ENCODE measurements around the gene STK16.

DNA sequence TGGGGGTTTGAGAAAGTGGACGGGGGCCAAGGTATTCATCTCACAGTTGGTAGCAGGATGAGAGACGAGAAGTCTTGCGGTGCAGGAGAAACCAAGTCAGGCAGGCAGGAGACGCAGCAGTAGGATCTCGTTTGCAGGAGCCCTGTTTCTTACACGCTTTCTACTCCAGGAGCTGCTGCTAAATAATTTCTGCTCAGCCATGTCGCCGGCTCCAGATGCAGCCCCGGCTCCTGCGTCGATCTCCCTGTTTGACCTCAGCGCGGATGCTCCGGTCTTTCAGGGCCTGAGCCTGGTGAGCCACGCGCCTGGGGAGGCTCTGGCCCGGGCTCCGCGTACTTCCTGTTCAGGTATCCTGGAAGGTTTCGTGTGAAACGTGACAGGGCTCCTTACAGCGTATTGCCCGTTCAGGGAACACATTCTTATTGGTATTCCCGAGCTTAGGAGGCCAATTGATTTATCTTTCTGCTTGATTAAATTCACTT is 15.2 kb upstream of the STK16 start:
- TF ChIP-seq, protein P1, sequence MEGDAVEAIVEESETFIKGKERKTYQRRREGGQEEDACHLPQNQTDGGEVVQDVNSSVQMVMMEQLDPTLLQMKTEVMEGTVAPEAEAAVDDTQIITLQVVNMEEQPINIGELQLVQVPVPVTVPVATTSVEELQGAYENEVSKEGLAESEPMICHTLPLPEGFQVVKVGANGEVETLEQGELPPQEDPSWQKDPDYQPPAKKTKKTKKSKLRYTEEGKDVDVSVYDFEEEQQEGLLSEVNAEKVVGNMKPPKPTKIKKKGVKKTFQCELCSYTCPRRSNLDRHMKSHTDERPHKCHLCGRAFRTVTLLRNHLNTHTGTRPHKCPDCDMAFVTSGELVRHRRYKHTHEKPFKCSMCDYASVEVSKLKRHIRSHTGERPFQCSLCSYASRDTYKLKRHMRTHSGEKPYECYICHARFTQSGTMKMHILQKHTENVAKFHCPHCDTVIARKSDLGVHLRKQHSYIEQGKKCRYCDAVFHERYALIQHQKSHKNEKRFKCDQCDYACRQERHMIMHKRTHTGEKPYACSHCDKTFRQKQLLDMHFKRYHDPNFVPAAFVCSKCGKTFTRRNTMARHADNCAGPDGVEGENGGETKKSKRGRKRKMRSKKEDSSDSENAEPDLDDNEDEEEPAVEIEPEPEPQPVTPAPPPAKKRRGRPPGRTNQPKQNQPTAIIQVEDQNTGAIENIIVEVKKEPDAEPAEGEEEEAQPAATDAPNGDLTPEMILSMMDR (conservative IDR thresholded peaks at IDR 0.05; ENCODE audit: low read length) = no peak
- TF ChIP-seq EZH2phosphoT487 (IDR thresholded peaks at IDR 0.05; ENCODE audit: borderline replicate concordance) = no peak

Data from Loucy (cell line).